Naive thymus-derived CD8-positive, alpha-beta T cell (primary cell): Measurements from ENCODE around the gene SLIT1. TPM values are rescaled to one million over a fixed set of nuclear protein-coding genes. Genes with fewer than 3 reads are reported as not detected.

Experiments
- ATAC-seq, 2 donors: fragments of 150-1000 bp; cut with Tn5 transposase in 1 of 2; sonication (Bioruptor Pico), chemical (Tn5 transposase) in 1 of 2; 1 replicate in 1 of 2; 2 replicates in 1 of 2; pipeline ENCODE4 v1.10.0; 2021; ENCODE audit warnings: mild to moderate bottlenecking in 2 of 2, moderate library complexity in 2 of 2
- POLR2A ChIA-PET: fragments of 350-600 bp; sonication (Branson Sonifier 250); formaldehyde crosslinking; loops from one replicate; lab custom pipeline; 2021; ENCODE audit warnings: antibody characterized with exemption; lab: Charles Lee
- DNase-seq, 10 donors: peaks; one replicate each; pipeline versions ENCODE4 v3.0.0 to v3.0.0-alpha.2; 2020 to 2022
- H3K27ac Mint-ChIP-seq, 10 donors: one replicate each; pipeline ENCODE4 v1.8.0; 2020 to 2022; ENCODE audit warnings: mild to moderate bottlenecking in 10 of 10, mixed read lengths in 10 of 10, moderate library complexity in 4 of 10, inconsistent platforms in 1 of 10
- H3K27me3 Mint-ChIP-seq, 5 donors: one replicate each; pipeline ENCODE4 v1.8.0; 2021 to 2022; ENCODE audit warnings: mixed read lengths in 5 of 5
- H3K36me3 Mint-ChIP-seq, 3 donors: one replicate each; pipeline ENCODE4 v1.8.0; 2020 to 2022; ENCODE audit warnings: mixed read lengths in 3 of 3, mild to moderate bottlenecking in 2 of 3, inconsistent platforms in 1 of 3
- H3K4me1 Mint-ChIP-seq, 4 donors: one replicate each; pipeline ENCODE4 v1.8.0; 2021 to 2022; ENCODE audit warnings: mixed read lengths in 4 of 4
- H3K4me3 Mint-ChIP-seq, 10 donors: one replicate each; pipeline ENCODE4 v1.8.0; 2020 to 2022; ENCODE audit warnings: mild to moderate bottlenecking in 10 of 10, mixed read lengths in 10 of 10, moderate library complexity in 6 of 10, inconsistent platforms in 1 of 10
- H3K9me3 Mint-ChIP-seq, 9 donors: one replicate each; pipeline ENCODE4 v1.8.0; 2020 to 2022; ENCODE audit warnings: mixed read lengths in 9 of 9, mild to moderate bottlenecking in 3 of 9, inconsistent platforms in 1 of 9, moderate library complexity in 1 of 9
- polyA plus RNA-seq, 3 donors: library from polyadenylated mRNA; unstranded; fragments of 300-500 nt; fragmentation: Illumina TruSeq; gene quantifications; one replicate each; pipeline ENCODE4 v1.2.3, GENCODE V29; 2021
- total RNA-seq, 8 experiments: library from RNA in 2 of 8; stranded (reverse) in 2 of 8; gene quantifications; one replicate each; pipeline ENCODE4 v1.2.3 and lab custom pipeline; 2021 to 2026

The SLIT1 gene
- total and polyA plus RNA-seq, 5 experiments from 2014 or later = 0.05 to 0.26 (median 0.11) TPM; not detected in 2

GRCh38 chr10:97163181-97163580 is 22.6 kb downstream of the SLIT1 start:
- POLR2A ChIA-PET = no interaction called here
- ATAC-seq (no peak), DNase-seq (no peak)
- no peak overlapping the region for H3K4me3 Mint-ChIP-seq
- no peaks in the 10 kb centered on the region for H3K27me3 Mint-ChIP-seq
- peaks cover 0 to 3% (median 0%) of the 10 kb centered on the region in 4 donors for H3K4me1 Mint-ChIP-seq
- no peak overlapping the region for H3K27ac Mint-ChIP-seq
- no peaks in the 10 kb centered on the region for H3K9me3 Mint-ChIP-seq
- H3K36me3 Mint-ChIP-seq = no peaks in the 10 kb centered on the region

- DNase-seq (no peak), ATAC-seq (no peak)
- Mint-ChIP-seq H3K36me3 (no peaks in the 10 kb centered on the region), H3K4me1 (peaks cover 0 to 3% (median 0%) of the 10 kb centered on the region in 4 donors), H3K9me3 (no peaks in the 10 kb centered on the region), H3K27ac (no peak overlapping the region), H3K27me3 (no peaks in the 10 kb centered on the region), H3K4me3 (no peak overlapping the region)
- POLR2A ChIA-PET = no interaction called here
These were observed 26.0 kb downstream of the SLIT1 start for GRCh38 chr10:97159646-97160305.

- no peaks in the 10 kb centered on the region for H3K36me3 Mint-ChIP-seq
- no peak for ATAC-seq
- H3K4me1 Mint-ChIP-seq = peaks cover 0 to 2% (median 0%) of the 10 kb centered on the region in 4 donors
- no peak overlapping the region for H3K27ac Mint-ChIP-seq
- H3K27me3 Mint-ChIP-seq = no peaks in the 10 kb centered on the region
- no peak overlapping the region for H3K4me3 Mint-ChIP-seq
- POLR2A ChIA-PET = interaction anchor here (0.7 kb wide), 1 partner anchor 60 kb away, joined by 3 read pairs; no protein-coding TSS in a partner anchor
- no peak for DNase-seq
- H3K9me3 Mint-ChIP-seq = no peaks in the 10 kb centered on the region
These were observed 28.1 kb downstream of the SLIT1 start for GRCh38 chr10:97157578-97158095.

DNA sequence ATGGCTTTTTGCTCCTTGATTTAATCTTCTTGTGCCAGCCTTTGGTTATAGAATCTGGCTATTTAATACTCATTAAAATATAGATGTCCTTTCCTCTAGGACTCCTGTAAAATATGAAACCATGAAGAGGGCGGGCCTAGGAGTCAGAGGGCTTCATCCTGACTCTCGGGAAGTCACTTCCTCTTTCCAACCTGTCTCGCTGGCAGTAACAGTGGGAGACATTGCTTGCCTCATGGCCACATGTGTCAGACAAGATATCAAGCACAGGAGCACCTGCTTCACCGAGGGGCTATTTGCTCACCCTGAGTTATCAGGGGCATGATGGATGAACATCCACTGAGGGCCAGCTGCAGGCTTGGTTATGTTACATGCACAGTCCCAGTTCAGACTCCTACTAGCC is 31.0 kb downstream of the SLIT1 start:
- H3K27me3 Mint-ChIP-seq = peaks cover 0 to 4% (median 0%) of the 10 kb centered on the region in 5 donors
- H3K27ac Mint-ChIP-seq = no peak overlapping the region
- H3K36me3 Mint-ChIP-seq = no peaks in the 10 kb centered on the region
- ATAC-seq (no peak), DNase-seq (no peak)
- no peaks in the 10 kb centered on the region for H3K9me3 Mint-ChIP-seq
- no peaks in the 10 kb centered on the region for H3K4me1 Mint-ChIP-seq
- POLR2A ChIA-PET = no interaction called here
- H3K4me3 Mint-ChIP-seq = no peak overlapping the region

DNA sequence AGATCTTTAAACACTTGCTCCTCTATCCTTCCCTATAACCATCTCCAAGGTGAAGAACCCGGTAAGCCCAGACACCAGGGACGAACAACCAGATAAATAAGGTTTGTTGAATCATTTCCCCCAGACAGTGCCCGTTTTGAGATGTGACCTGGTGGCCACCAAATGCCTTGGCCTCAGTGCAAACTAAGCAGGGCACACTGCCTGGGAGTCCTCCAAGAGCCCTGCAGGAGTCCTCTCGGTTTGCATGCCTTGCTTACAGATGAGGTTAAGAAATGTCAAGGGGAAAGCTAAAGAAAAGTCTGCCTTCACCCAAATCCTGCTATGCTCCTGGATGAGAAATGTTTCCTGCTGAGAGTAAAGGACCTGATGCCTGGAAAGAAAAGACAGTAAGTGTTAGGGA is 31.6 kb downstream of the SLIT1 start:
- H3K9me3 Mint-ChIP-seq = no peaks in the 10 kb centered on the region
- no peak overlapping the region for H3K4me3 Mint-ChIP-seq
- no peak for ATAC-seq
- peaks cover 0 to 4% (median 0%) of the 10 kb centered on the region in 5 donors for H3K27me3 Mint-ChIP-seq
- no peak overlapping the region for H3K27ac Mint-ChIP-seq
- POLR2A ChIA-PET = no interaction called here
- H3K36me3 Mint-ChIP-seq = no peaks in the 10 kb centered on the region
- H3K4me1 Mint-ChIP-seq = no peaks in the 10 kb centered on the region
- DNase-seq = no peak

DNA sequence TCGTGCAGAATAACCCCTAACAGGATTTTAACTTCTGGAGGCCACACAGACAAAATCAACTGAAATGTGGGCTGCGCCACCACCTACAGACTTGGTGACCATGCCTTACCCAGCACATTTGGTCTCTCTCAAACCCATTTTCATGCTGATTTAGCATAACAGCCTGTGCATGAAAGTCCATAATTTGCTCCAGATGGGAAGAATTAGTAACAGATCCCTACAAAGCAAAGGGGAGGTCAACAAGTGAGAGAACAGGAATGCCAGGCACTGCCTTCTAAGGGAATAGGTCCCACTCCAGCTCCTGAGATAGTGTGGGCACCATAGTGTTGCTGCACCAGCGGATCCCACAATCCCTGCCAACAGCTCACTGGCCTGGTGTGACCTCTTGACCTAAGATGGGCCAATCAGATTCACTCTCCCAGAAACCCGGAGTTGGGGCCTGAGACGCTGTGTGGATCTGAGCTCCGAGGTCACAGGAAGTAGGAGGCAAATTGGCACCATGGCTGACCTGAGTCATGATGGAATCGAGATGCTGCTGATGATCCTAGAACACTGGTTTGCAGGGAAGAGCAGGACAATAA is 32.4 kb downstream of the SLIT1 start:
- Mint-ChIP-seq H3K4me3 (no peak overlapping the region), H3K27me3 (peaks cover 0 to 4% (median 0%) of the 10 kb centered on the region in 5 donors), H3K27ac (no peak overlapping the region), H3K36me3 (no peaks in the 10 kb centered on the region), H3K4me1 (no peaks in the 10 kb centered on the region), H3K9me3 (no peaks in the 10 kb centered on the region)
- DNase-seq = no peak
- POLR2A ChIA-PET = no interaction called here
- no peak for ATAC-seq

GRCh38 chr10:97151307-97151914 is 34.3 kb downstream of the SLIT1 start:
- H3K4me1 Mint-ChIP-seq = no peaks in the 10 kb centered on the region
- POLR2A ChIA-PET = no interaction called here
- DNase-seq (no peak), ATAC-seq (no peak)
- H3K27me3 Mint-ChIP-seq = peaks cover 0 to 4% (median 1%) of the 10 kb centered on the region in 5 donors
- H3K9me3 Mint-ChIP-seq = no peaks in the 10 kb centered on the region
- no peaks in the 10 kb centered on the region for H3K36me3 Mint-ChIP-seq
- H3K4me3 Mint-ChIP-seq = no peak overlapping the region
- H3K27ac Mint-ChIP-seq = no peak overlapping the region

DNA sequence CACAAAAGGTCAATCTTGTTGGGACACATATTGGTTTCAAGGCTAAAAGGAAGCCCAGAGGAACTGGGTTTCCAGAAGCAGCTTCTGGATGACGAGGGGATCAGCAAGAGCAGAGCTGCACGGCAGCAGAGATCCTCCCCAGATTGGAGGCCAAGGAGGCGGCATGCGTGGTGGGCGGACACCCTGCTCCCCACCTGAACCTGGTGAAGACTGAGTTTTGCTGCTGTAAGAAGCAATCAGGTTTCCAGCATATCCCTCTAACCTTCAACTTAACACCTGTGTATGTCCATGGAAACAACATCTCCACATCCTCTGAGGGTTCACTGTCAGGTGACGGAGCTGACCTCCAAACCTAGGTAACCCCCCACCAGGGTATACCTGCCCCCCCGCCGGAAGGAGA is 35.1 kb downstream of the SLIT1 start:
- Mint-ChIP-seq H3K36me3 (no peaks in the 10 kb centered on the region), H3K9me3 (no peaks in the 10 kb centered on the region), H3K4me3 (no peak overlapping the region), H3K27me3 (peaks cover 0 to 4% (median 3%) of the 10 kb centered on the region in 5 donors), H3K4me1 (no peaks in the 10 kb centered on the region), H3K27ac (no peak overlapping the region)
- POLR2A ChIA-PET = no interaction called here
- ATAC-seq = no peak
- DNase-seq = no peak

DNA sequence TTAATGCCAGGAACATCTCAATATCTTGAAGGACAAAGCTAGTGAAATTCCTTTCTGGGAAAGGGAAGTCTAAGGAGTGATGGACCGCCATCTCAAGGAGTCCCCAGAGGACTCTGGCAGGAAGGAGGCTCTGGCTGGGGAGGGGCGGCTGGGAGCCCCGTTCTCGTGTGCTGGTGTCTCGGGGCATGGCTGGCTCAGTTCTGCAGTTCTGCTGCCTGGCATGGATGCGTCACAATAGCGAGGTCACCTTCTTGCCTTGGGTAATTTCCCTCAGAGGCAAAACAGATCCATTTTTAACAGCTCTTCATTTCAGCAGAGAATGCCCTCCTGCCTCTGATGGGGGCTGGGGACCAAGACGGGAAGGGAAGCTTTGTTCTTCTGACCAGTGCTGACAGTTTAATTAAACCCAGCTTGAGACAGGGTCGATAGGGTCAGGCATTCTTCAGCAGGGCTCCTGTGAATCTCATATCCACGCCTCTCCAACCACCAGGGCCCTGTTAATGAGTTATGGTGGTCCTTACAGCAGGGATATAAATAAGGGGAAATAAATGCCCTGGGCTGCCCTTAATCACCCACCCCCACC is 35.7 kb downstream of the SLIT1 start:
- peaks cover 0 to 4% (median 3%) of the 10 kb centered on the region in 5 donors for H3K27me3 Mint-ChIP-seq
- H3K4me3 Mint-ChIP-seq = no peak overlapping the region
- POLR2A ChIA-PET = no interaction called here
- H3K36me3 Mint-ChIP-seq = no peaks in the 10 kb centered on the region
- DNase-seq (no peak), ATAC-seq (no peak)
- no peak overlapping the region for H3K27ac Mint-ChIP-seq
- H3K4me1 Mint-ChIP-seq = no peaks in the 10 kb centered on the region
- no peaks in the 10 kb centered on the region for H3K9me3 Mint-ChIP-seq

DNA sequence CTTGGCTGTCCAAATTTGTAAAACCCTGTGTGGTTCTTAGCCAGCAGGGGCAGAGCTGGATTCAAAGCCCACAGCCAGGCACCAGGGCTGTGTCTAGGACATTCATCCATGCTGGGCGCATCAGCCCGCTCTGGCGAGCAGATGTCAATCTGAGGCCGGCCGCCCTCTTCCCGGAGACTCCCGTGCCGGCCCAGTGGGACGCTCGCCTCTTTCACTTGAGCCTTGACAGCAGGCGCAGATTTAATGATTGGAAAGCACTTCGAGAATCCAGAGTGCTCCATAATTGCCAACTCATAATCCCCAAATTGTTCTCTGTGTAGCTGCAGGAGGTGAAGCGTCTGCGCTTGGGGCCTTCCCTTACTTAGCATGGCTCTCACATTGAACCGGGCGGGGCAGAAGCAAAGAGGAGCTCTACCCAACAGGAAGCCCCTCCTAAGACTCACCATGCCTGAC is 36.7 kb downstream of the SLIT1 start:
- Mint-ChIP-seq H3K4me1 (no peaks in the 10 kb centered on the region), H3K36me3 (no peaks in the 10 kb centered on the region), H3K4me3 (no peak overlapping the region), H3K27me3 (peaks cover 0 to 4% (median 3%) of the 10 kb centered on the region in 5 donors), H3K27ac (no peak overlapping the region), H3K9me3 (no peaks in the 10 kb centered on the region)
- no peak for DNase-seq
- POLR2A ChIA-PET = no interaction called here
- no peak for ATAC-seq

DNA sequence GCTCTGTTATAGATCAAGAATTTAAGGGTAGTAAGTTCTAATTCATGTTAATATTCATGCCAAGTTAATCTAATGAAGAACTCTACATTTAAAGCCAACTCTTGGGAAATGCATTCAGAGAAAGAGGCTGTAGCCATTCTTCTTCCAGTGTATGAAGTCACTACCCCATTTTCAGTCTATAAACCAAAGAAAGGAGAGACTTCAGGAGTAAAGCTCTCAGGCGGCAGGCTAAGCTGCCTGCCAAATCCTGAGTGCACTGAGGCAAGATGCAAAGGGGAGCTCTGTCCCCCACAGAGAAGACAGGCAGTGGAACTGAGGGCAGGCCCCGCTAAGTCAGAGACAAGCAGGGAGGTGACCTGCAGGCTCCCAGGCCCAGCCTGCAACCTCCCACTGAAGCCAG is 41.5 kb downstream of the SLIT1 start:
- Mint-ChIP-seq H3K27ac (no peak overlapping the region), H3K36me3 (no peaks in the 10 kb centered on the region), H3K4me1 (no peaks in the 10 kb centered on the region), H3K4me3 (no peak overlapping the region), H3K27me3 (peaks cover 8 to 27% (median 13%) of the 10 kb centered on the region in 5 donors), H3K9me3 (no peaks in the 10 kb centered on the region)
- no peak for ATAC-seq
- no peak for DNase-seq
- POLR2A ChIA-PET = no interaction called here

- Mint-ChIP-seq H3K27ac (no peak overlapping the region), H3K4me1 (no peaks in the 10 kb centered on the region), H3K27me3 (peaks cover 8 to 26% (median 15%) of the 10 kb centered on the region in 5 donors), H3K36me3 (no peaks in the 10 kb centered on the region), H3K4me3 (no peak overlapping the region), H3K9me3 (no peaks in the 10 kb centered on the region)
- POLR2A ChIA-PET = no interaction called here
- DNase-seq (no peak), ATAC-seq (no peak)
These were observed 42.9 kb downstream of the SLIT1 start for GRCh38 chr10:97142834-97143233.
